IPS-18a (cell line): ENCODE data around the gene CDC6.

ENCODE experiments used
- H3K27ac ChIP-seq: one replicate; pipeline ENCODE4 v1.5.1; 2013; ENCODE audit warnings: low read length
- H3K27me3 ChIP-seq: one replicate; pipeline ENCODE4 v1.6.1; 2013; ENCODE audit warnings: mild to moderate bottlenecking, low read length; ENCODE audit not compliant: control insufficient read depth, insufficient read depth
- H3K36me3 ChIP-seq: one replicate; pipeline ENCODE4 v1.6.1; 2013; ENCODE audit warnings: low read depth, low read length; ENCODE audit not compliant: control insufficient read depth
- H3K4me1 ChIP-seq: one replicate; pipeline ENCODE4 v1.6.1; 2013; ENCODE audit warnings: low read depth, low read length; ENCODE audit not compliant: control insufficient read depth
- H3K4me3 ChIP-seq: one replicate; pipeline ENCODE4 v1.5.1; 2013; ENCODE audit warnings: low read length
- H3K9ac ChIP-seq: one replicate; pipeline ENCODE4 v1.6.1; 2013; ENCODE audit warnings: mild to moderate bottlenecking, low read length, moderate library complexity
- H3K9me3 ChIP-seq: one replicate; pipeline ENCODE4 v1.6.1; 2013; ENCODE audit warnings: low read depth, low read length; ENCODE audit not compliant: control insufficient read depth

Gene CDC6, protein sequence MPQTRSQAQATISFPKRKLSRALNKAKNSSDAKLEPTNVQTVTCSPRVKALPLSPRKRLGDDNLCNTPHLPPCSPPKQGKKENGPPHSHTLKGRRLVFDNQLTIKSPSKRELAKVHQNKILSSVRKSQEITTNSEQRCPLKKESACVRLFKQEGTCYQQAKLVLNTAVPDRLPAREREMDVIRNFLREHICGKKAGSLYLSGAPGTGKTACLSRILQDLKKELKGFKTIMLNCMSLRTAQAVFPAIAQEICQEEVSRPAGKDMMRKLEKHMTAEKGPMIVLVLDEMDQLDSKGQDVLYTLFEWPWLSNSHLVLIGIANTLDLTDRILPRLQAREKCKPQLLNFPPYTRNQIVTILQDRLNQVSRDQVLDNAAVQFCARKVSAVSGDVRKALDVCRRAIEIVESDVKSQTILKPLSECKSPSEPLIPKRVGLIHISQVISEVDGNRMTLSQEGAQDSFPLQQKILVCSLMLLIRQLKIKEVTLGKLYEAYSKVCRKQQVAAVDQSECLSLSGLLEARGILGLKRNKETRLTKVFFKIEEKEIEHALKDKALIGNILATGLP

DNA sequence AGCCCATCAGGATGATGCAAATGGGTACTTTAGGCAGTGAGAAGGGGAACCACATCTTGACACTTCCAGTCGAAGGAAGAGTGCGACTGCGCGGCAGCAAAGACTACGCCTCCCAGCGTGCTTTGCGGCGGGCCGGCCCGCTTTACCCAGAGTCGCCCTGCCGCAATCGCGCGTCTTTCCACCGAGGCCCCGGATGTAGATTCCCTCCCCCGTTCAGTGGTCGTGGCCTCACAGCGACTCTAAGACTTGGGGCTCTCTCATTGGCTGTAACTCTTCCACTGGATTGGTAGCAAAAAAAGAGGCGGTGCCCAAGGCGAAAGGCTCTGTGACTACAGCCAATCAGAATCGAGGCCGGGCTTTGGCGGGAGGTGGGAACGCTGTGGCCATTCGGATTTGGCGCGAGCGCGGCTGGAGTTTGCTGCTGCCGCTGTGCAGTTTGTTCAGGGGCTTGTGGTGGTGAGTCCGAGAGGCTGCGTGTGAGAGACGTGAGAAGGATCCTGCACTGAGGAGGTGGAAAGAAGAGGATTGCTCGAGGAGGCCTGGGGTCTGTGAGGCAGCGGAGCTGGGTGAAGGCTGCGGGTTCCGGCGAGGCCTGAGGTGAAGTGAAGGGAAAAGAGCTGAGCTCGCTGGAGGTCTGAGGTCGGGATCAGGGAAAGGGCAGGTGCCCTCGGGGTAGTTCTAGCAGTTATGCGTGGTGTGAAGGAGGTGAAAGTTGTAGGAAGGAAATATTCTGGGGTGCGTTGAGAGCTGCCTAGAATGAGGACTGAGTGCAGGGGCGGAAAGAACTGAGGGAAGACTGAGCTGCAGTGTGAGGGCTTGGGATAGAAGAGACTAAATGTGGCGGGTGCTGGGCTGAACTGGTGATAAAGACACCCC lies at the start of gene CDC6:
TSS of gene CDC6 (plus strand) at position 386 of the 876 bp plus-strand sequence. CDS start 1,542 bp downstream, outside the sequence.
- Histone ChIP-seq H3K27ac (peak within 1 kb of the TSS; percentile 87), H3K4me3 (peak within 1 kb of the TSS; percentile 92), H3K4me1 (peaks cover 4% of the 10 kb centered on the region), H3K9me3 (no peaks in the 10 kb centered on the region), H3K27me3 (no peaks in the 10 kb centered on the region), H3K9ac (peak within 1 kb of the TSS; percentile 95), H3K36me3 (peaks cover 26% of the 10 kb centered on the region)

DNA sequence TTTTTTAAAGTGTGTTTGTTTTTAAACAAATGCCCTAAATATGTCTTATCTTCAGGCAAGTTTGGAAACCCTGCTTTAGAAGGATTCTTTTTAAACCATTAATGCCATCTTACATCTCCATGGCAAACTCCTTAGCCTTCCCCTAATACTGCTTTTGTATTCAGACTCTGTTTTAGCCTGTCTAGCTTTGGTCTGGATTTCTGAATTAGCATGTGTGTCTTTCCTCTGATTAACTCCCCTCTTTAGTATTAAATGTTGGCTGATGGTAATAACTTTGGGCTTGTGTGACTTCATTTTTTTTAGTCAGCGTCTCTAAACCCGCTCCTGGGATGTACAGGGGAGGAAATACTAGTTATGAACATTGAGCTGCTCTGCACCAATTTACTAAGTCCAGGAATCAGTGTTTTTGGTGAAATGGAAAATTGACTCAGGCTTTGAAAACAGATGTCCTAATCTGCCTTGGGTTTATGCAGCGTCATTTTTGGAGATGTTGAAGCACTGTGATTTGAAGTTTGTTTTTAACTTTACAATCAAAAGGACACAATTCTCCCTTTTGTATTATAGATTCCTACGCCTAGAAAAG lies 46.3 kb upstream of the CDC6 start:
- no peak overlapping the region for H3K4me3 ChIP-seq
- H3K27me3 ChIP-seq, result no peaks in the 10 kb centered on the region
- no peak overlapping the region for H3K9ac ChIP-seq
- no peaks in the 10 kb centered on the region for H3K9me3 ChIP-seq
- no peaks in the 10 kb centered on the region for H3K36me3 ChIP-seq
- no peak overlapping the region for H3K27ac ChIP-seq
- no peaks in the 10 kb centered on the region for H3K4me1 ChIP-seq

DNA sequence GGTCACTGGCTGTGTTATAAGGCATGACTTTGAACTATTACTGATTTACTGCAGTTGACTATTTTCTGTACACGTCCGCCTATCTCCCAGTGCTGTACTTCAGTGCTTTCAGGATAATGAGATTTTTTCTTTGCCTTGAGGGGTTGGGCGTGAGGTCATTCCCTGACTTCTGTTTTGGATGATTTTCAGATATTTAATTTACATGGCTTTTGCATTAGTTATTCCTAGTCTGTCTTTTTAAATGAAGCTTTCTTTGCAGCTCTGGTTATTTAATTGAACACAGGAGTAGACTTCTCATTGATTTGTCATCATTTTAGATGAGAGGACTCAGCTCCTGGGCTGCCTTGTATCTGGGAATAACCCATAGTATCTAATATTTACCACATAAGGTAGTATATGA lies 44.9 kb upstream of the CDC6 start:
- Histone ChIP-seq H3K36me3 (no peaks in the 10 kb centered on the region), H3K27ac (no peak overlapping the region), H3K9ac (no peak overlapping the region)

DNA sequence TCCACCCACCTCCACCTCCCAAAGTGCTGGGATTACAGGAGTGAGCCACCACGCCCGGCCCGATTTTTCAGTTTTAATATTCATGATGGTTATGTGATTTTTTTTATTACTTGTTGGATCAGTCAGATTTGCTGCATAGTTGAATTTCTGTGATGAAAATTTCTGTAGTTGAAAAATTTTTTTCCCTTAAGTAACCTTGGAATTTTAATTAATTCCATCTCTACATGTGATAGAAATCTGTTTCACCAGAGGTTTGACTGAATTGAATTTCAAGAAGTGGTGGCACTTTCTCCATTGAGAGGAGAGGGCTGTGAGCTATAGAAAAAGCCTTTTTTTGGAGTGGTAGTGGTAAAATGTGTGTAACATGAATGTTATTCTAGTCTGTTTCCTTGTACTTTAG lies 43.9 kb upstream of the CDC6 start:
- no peak overlapping the region for H3K9ac ChIP-seq
- no peaks in the 10 kb centered on the region for H3K9me3 ChIP-seq
- no peaks in the 10 kb centered on the region for H3K36me3 ChIP-seq
- H3K27me3 ChIP-seq, result no peaks in the 10 kb centered on the region
- no peaks in the 10 kb centered on the region for H3K4me1 ChIP-seq
- H3K27ac ChIP-seq, result no peak overlapping the region
- H3K4me3 ChIP-seq, result no peak overlapping the region

More for the DNA sequence above, 44.9 kb upstream of the CDC6 start:
- Histone ChIP-seq H3K4me1 (no peaks in the 10 kb centered on the region), H3K4me3 (no peak overlapping the region), H3K9me3 (no peaks in the 10 kb centered on the region), H3K27me3 (no peaks in the 10 kb centered on the region)

DNA sequence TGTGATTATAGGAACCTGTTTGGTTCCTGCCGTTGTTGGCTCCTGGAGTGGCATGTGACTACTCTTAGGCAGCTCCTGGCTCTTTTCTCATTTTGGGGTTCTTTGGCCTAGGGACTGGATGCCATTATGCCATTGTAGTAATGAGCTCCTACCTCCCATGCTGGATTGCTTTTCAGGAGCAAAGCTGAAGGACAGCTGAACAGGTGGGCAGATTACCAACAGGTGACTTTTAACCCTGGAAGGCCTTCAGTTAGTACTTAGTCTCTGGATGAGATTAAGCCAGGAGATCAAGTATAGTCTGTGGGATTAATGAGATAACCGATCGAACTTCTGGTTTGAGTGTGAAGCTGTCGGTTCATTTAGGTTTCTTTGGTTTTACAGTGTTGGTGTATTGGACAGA lies 43.4 kb upstream of the CDC6 start:
- Histone ChIP-seq H3K9ac (no peak overlapping the region), H3K27me3 (no peaks in the 10 kb centered on the region), H3K4me3 (no peak overlapping the region), H3K36me3 (no peaks in the 10 kb centered on the region), H3K9me3 (no peaks in the 10 kb centered on the region), H3K27ac (no peak overlapping the region), H3K4me1 (no peaks in the 10 kb centered on the region)

DNA sequence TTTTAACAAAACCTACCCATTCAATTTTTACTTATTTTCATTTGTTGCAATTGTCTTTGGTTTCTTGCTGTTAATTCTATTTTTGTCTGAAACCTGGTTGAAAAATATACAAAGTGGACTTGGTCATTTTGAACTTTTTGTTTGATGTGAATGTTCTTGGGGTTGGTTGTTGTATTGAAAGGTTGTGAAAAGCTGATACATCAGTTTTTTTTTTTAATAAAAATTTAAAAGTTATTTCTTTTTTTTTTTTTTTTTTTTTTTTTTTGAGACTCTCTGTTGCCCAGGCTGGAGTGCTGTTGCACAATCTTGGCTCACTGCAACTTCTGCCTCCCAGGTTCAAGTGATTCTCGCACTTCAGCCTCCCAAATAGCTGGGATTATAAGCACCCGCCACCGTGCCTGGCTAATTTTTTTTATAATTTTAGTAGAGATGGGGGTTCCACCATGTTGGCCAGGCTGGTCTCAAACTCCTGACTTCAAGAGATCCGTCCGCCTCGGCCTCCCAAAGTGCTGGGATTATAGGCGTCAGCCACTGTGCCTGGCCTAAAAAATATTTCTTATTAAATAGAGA lies 39.7 kb upstream of the CDC6 start:
- Histone ChIP-seq H3K4me3 (no peak overlapping the region), H3K9me3 (no peaks in the 10 kb centered on the region), H3K27ac (no peak overlapping the region), H3K9ac (no peak overlapping the region), H3K4me1 (no peaks in the 10 kb centered on the region), H3K27me3 (no peaks in the 10 kb centered on the region), H3K36me3 (no peaks in the 10 kb centered on the region)

DNA sequence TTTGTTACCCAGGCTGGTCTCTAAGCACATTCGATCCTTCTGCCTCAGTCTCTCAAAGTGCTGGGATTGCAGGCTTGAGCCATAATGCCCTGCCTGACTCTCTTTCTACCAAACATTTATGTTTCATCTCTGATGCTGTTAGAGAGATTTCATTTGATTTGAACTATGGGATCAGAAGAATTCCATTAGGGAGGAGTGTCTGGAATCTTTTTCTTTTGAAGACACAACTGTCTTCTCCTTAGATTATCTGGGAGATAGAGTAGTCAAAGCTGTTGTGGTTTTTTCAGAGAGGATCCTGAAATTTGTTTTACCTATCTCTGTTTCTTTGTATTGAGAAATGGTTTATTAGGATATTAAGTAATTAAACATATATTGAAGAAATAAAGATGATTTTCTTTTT lies 39.2 kb upstream of the CDC6 start:
- no peak overlapping the region for H3K27ac ChIP-seq
- H3K9ac ChIP-seq, result no peak overlapping the region
- H3K4me3 ChIP-seq, result no peak overlapping the region
- no peaks in the 10 kb centered on the region for H3K36me3 ChIP-seq
- H3K27me3 ChIP-seq, result no peaks in the 10 kb centered on the region
- no peaks in the 10 kb centered on the region for H3K9me3 ChIP-seq
- H3K4me1 ChIP-seq, result no peaks in the 10 kb centered on the region

DNA sequence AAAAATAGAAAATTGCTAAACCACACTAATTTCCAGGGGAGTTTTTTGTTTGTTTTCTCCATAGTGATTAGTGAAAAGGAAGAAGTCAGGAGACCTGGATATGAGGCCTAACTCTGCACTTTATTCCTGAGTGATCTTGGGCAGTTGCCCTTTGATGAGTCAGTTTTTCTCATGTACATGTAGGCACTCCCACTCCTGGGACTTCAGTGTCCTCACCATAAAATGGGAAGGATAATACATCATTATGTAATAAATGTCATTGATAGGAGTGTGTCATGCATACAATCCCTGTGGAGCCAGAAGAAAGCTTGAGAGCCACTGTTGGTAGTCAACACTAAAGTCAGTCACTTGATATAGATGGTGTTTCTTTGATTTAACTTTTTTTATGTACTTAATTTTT lies 36.1 kb upstream of the CDC6 start:
- Histone ChIP-seq H3K9me3 (no peaks in the 10 kb centered on the region), H3K27me3 (no peaks in the 10 kb centered on the region), H3K9ac (no peak overlapping the region), H3K4me1 (no peaks in the 10 kb centered on the region), H3K4me3 (no peak overlapping the region), H3K36me3 (no peaks in the 10 kb centered on the region), H3K27ac (no peak overlapping the region)

DNA sequence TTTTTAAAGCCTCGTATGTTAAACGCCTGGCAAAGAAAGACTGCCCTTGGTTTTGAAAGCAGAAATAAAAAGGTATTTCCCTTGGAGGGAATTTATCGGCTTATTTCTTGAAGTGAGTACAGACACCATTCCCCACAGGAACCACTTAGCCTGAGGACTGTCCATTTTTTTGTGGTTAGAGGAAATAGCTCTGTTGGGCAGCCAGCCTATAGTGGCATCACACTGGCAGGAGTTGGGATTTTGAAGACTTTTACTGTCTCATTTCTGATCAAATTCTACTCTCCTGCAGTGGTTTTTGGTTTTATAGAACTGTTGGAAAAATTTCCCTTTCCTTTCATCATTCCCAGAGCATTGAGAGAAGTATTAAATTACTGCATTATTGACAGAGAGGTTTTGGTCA lies 34.1 kb upstream of the CDC6 start:
- peaks cover 4% of the 10 kb centered on the region for H3K36me3 ChIP-seq
- no peak overlapping the region for H3K27ac ChIP-seq

DNA sequence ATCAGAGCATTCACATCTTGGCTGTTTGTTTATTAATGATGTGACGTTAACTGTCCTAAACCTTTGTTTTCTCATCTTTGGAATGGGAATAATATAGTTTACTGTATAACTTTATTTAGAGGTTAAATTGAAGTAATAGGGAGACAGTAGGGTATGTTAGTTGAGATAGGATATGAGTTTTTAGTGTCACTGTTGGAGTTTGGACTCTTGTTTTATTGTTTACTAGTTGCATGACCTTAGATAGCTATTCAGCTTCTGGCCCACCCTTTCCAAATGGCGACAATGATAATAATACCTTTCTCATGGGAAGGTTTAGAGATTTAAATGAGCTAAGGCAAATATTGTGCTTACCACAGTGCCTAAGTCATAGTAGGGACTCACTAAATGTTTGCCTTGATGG lies 28.2 kb upstream of the CDC6 start:
- H3K4me3 ChIP-seq, result no peak overlapping the region
- no peak overlapping the region for H3K27ac ChIP-seq
- H3K9me3 ChIP-seq, result no peaks in the 10 kb centered on the region
- no peaks in the 10 kb centered on the region for H3K4me1 ChIP-seq
- H3K27me3 ChIP-seq, result no peaks in the 10 kb centered on the region
- H3K36me3 ChIP-seq, result peaks cover 18% of the 10 kb centered on the region
- no peak overlapping the region for H3K9ac ChIP-seq

More for the DNA sequence above, 34.1 kb upstream of the CDC6 start:
- Histone ChIP-seq H3K27me3 (no peaks in the 10 kb centered on the region), H3K9me3 (no peaks in the 10 kb centered on the region), H3K9ac (no peak overlapping the region), H3K4me1 (no peaks in the 10 kb centered on the region), H3K4me3 (no peak overlapping the region)

DNA sequence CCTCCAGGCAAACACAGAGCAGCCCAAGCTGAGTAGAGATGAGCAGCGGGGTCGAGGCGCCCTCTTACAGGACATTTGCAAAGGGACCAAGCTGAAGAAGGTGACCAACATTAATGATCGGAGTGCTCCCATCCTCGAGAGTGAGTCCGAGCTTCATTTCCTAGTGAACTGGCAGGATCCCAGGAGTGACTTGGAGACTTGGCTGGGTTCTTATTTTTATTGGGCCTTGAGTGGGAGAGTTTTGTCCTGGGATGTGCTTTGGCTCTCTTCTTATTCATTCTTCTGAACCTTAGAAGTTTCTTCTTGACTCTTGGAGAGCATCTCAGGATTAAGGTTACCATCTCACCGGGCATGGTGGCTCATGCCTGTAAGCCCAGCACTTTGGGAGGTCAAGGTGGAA lies 27.2 kb upstream of the CDC6 start:
- Histone ChIP-seq H3K27me3 (no peaks in the 10 kb centered on the region), H3K4me3 (no peak overlapping the region), H3K27ac (no peak overlapping the region), H3K9ac (no peak overlapping the region), H3K9me3 (no peaks in the 10 kb centered on the region), H3K4me1 (no peaks in the 10 kb centered on the region), H3K36me3 (peaks cover 23% of the 10 kb centered on the region)
